Measurements from ENCODE around the gene NECTIN4.

NECTIN4 gene

DNA sequence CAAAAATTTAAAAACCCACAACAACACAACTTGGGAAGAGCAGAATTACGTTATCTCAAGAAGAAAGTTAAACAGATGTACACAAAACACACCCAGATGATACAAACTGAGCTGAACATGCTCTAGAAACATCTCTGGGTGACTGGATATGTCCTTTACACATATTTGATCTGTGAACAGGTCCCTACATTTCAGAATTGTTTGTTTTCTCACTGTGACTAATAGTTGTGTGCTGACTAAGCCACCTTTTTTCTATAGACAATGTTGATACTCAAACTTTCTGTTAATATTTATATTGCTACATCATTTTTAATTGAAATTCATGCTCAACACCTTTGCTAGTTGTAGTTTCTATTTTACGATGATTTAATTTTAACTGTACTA lies 67.4 kb downstream of the NECTIN4 start:
- DNase-seq (ENCODE audit: low read depth), result no peak

DNA sequence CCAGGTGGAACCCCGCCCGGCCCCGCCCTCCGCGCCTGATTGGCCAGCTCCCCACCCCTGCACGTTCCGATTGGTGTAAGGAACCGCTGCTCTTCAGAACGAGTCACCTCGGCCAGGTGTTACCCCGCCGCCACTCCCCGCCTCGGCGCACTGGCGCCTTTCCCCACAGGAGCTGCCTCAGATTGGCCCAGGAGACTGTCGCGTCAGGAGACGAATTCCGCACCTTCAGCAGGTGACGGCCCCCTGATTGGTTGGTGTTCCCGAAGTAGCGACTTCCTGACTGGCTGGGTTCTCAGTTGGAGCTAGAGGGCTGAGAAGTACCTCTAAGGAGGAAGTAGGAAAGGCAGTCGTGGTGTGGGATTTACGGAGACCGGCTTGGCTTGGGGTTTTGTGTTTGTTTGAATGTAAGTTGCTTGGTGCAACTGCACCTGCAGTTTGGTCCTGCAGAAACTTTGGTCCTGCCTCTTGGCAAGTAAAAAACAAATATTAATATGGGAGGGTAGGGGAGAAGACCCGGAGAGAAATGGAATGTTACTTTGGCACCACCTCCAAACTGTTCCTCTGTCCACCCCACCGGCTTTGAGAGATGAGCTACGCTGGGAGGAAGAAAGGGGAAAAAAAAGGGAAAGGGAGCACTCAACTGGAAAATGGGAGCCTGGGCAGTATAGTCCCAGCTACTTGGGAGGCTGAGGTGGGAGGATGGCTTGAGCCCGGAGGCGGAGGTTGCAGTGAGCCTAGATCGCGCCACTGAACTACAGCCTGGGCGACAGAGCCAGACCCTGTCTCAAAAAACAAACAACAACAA lies 68.0 kb downstream of the NECTIN4 start:
- peak; percentile 91 for DNase-seq (ENCODE audit: low read depth)

Measured in T-helper 22 cell (primary cell).